ENCODE measurements around the gene FAM89A. TPM values are rescaled to one million over a fixed set of nuclear protein-coding genes. Genes with fewer than 3 reads are reported as not detected.
A peak's percentile ranks its signal among the peaks of the same experiment; 100 is the strongest.

Gene FAM89A
- total and polyA plus RNA-seq, 2 of the 8 experiments (the other 6 are each of a cell fraction or from before 2014, with no cell fraction given) = 2.1 to 2.2 TPM

DNA sequence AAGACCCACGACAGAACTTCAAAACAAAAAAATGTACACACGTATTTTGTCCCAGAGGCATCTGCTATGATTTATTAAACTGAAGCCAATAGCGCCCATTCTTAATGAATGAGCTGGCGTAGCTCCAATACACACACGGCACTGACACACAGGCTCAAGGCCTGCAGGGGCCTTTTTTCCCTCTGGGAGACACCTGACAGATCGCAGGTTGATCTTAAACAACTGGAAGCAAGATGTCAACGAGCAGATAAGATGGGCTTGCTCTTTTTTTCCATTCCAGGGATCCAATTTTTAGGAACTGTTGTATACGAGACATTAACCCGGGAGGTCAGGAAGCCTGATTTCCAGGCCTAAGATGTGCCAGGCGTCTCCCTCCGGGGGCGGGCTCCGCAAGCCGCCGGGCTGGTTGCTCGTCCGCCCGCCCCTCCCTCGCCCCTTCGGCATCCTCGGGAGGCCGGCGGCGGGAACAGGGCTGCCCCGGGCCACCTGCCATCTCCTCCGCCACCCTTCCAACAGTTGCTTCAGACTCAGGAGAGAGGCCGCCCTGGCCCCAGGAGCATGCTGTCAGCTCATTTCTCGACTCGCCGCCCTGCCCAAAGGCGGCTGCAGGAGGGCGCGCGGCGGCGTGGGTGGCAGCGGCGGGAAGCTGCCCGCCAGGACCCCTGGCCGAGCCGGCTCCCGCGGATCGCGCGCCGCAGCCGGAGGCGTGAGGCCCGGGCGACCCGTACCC lies 62.1 kb downstream of the FAM89A start:
- H4K5ac ChIP-seq (ENCODE audit: insufficient read length, low read depth, low read length) = no peak overlapping the region
- no peak overlapping the region for H2AFZ ChIP-seq (ENCODE audit: low read length)
- H2BK15ac ChIP-seq (ENCODE audit: low read length) = no peak overlapping the region
- no peak overlapping the region for H2AK5ac ChIP-seq (ENCODE audit: low read depth, low read length)
- POLR2A ChIA-PET (ENCODE audit: partially characterized antibody) = interaction anchor here (0.7 to 1.3 kb wide), 2 partner anchors 9 to 185 kb away, joined by 3 to 9 read pairs; no protein-coding TSS in a partner anchor
- FAIRE-seq (no peak), DNase-seq (ENCODE audit: low read depth in 1 of 2, low spot score in 2 of 2) (peak in 1 of 2 experiments; percentile 61)
- no peak overlapping the region for H4K8ac ChIP-seq (ENCODE audit: extremely low read depth, insufficient read depth, low read length)
- peak overlapping the region in 1 of 4 experiments; percentile 58; a peak in 1 of 7 replicates for H3K9ac ChIP-seq (replicated peaks in 1 of 4; ENCODE audit: extremely low read depth in 1 of 4, low read depth in 3 of 4, low read length in 3 of 4)
- peak overlapping the region; percentile 34 for H3K4ac ChIP-seq (replicated peaks; ENCODE audit: insufficient read length, low read depth, low read length)
- no peaks in the 10 kb centered on the region for H3K79me1 ChIP-seq (ENCODE audit: low read depth, low read length)
- no peaks in the 10 kb centered on the region for H3K9me3 ChIP-seq (ENCODE audit: insufficient read depth in 2 of 2, low read depth in 1 of 2, low read length in 1 of 2)
- no peak overlapping the region for H2BK5ac ChIP-seq (ENCODE audit: low read depth, low read length)
- no peak overlapping the region for H3K27ac ChIP-seq (ENCODE audit: low read depth, low read length)
- H3K23me2 ChIP-seq (ENCODE audit: low read depth, low read length) = peaks cover 6% of the 10 kb centered on the region
- H3K79me2 ChIP-seq (ENCODE audit: control insufficient read depth in 1 of 2, insufficient read depth in 2 of 2, low read length in 2 of 2) = no peaks in the 10 kb centered on the region; a peak in 1 of 4 replicates
- CTCF ChIA-PET (ENCODE audit: partially characterized antibody) = interaction anchor here (0.7 to 1.5 kb wide), 4 partner anchors 60 to 233 kb away, joined by 3 to 4 read pairs (median 4); no protein-coding TSS in a partner anchor
- peaks cover 0 to 5% (median 2%) of the 10 kb centered on the region in 4 experiments; a peak in 3 of 7 replicates for H3K4me1 ChIP-seq (replicated peaks in 1 of 4; ENCODE audit: control insufficient read depth in 3 of 4, insufficient read depth in 4 of 4, low read length in 3 of 4)
- H3K18ac ChIP-seq (ENCODE audit: extremely low read depth, low read length) = no peak overlapping the region
- peak in 1 of 2 experiments; percentile 41; a peak in 1 of 4 replicates for TF ChIP-seq SIN3A (conservative IDR thresholded peaks at IDR 0.05 in 1 of 2, IDR thresholded peaks at IDR 0.05 in 1 of 2; ENCODE audit: low read depth in 1 of 2, low read length in 2 of 2)
- no peak for TF ChIP-seq TAF7 (optimal IDR thresholded peaks at IDR 0.05; ENCODE audit: borderline replicate concordance, low read depth, low read length)
- TF ChIP-seq RBBP5 (IDR thresholded peaks at IDR 0.05; ENCODE audit: borderline replicate concordance, low read depth, low read length) = peak; percentile 45; the same call in 1 of the 2 replicates
- H2BK120ac ChIP-seq (replicated peaks; ENCODE audit: low read depth, low read length) = no peak overlapping the region
- H3K4me3 ChIP-seq (ENCODE audit: extremely low read depth in 1 of 4, insufficient read depth in 2 of 4, low read depth in 3 of 4, low read length in 4 of 4) = peak overlapping the region; percentile 50 to 93 (median 56)
- H4K20me1 ChIP-seq (replicated peaks in 1 of 2; ENCODE audit: control insufficient read depth in 1 of 2, insufficient read depth in 2 of 2, low read length in 2 of 2) = peaks cover 6 to 25% of the 10 kb centered on the region in 2 experiments
- no peak overlapping the region for H3K56ac ChIP-seq (replicated peaks; ENCODE audit: insufficient read length, low read depth, low read length)
- 17% methylated on average over 37 of the region's 52 CpGs; no CpG with 5 or more reads in 1 of the 2 experiments for WGBS, 2 experiments (ENCODE audit: extremely low coverage in 1 of 2, insufficient coverage in 1 of 2, insufficient read length in 1 of 2, insufficient replicate concordance in 2 of 2, low coverage in 1 of 2, low lambda C conversion rate in 2 of 2, missing lambda C conversion rate in 1 of 2)
- no peak overlapping the region for H4K91ac ChIP-seq (replicated peaks; ENCODE audit: insufficient read length, low read length)
- H3K14ac ChIP-seq (ENCODE audit: insufficient read length) = no peak overlapping the region
- no peaks in the 10 kb centered on the region; a peak in 2 of 8 replicates for H3K36me3 ChIP-seq (ENCODE audit: control insufficient read depth in 2 of 4, insufficient read depth in 4 of 4, low read length in 3 of 4)
- no peak overlapping the region for H2BK20ac ChIP-seq (ENCODE audit: low read length)
- H3K23ac ChIP-seq (ENCODE audit: insufficient read length) = no peak overlapping the region
- H3K27me3 ChIP-seq (replicated peaks in 1 of 4; ENCODE audit: control insufficient read depth in 3 of 4, extremely low read depth in 1 of 4, insufficient read depth in 3 of 4, low read length in 3 of 4) = peaks cover 5 to 33% (median 15%) of the 10 kb centered on the region in 4 experiments
- H2BK12ac ChIP-seq (ENCODE audit: low read depth, low read length) = no peak overlapping the region
- H3K4me2 ChIP-seq (ENCODE audit: insufficient read depth in 1 of 2, low read depth in 2 of 2, low read length in 2 of 2) = peak overlapping the region; percentile 64 to 80
